HG02588 (cell line): ENCODE results near the gene HSD3B7.

Source experiments
- ATAC-seq: cut with Tn5 transposase; IDR thresholded peaks from one replicate; pipeline ENCODE4 v1.9.1; 2021; ENCODE audit warnings: mild to moderate bottlenecking, moderate library complexity; ENCODE audit not compliant: unreplicated experiment

HSD3B7 gene

GRCh38 chr16:30982548-30983288 is 2.3 kb upstream of the HSD3B7 start:
- no peak for ATAC-seq

- ATAC-seq: no peak
Measured at GRCh38 chr16:30983289-30983889, 1.6 kb upstream of the HSD3B7 start.

GRCh38 chr16:30983898-30984610 is 953 bp upstream of the HSD3B7 start:
- no peak for ATAC-seq

GRCh38 chr16:30985401-30986128 is 558 bp downstream of the HSD3B7 start:
- ATAC-seq: no peak

- no peak for ATAC-seq
Measured at GRCh38 chr16:30986129-30986991, 1.4 kb downstream of the HSD3B7 start.

- ATAC-seq: no peak
Measured at GRCh38 chr16:30987581-30988190, 2.7 kb downstream of the HSD3B7 start.

- ATAC-seq: no peak
Measured at GRCh38 chr16:30989469-30990047, 4.6 kb downstream of the HSD3B7 start.

GRCh38 chr16:30990105-30990504 is 5.1 kb downstream of the HSD3B7 start:
- ATAC-seq: no peak

GRCh38 chr16:30991052-30991451 is 6.0 kb downstream of the HSD3B7 start:
- no peak for ATAC-seq

GRCh38 chr16:30992276-30992780 is 7.3 kb downstream of the HSD3B7 start:
- no peak for ATAC-seq

GRCh38 chr16:30992931-30993816 is 8.2 kb downstream of the HSD3B7 start:
- ATAC-seq: no peak

- ATAC-seq: no peak
Measured at GRCh38 chr16:30995927-30996323, 10.9 kb downstream of the HSD3B7 start.

GRCh38 chr16:30996324-30996984 is 11.4 kb downstream of the HSD3B7 start:
- ATAC-seq: peak; percentile 7

- peak; percentile 57 for ATAC-seq
Measured at GRCh38 chr16:30996985-30997724, 12.1 kb downstream of the HSD3B7 start.

- no peak for ATAC-seq
Measured at GRCh38 chr16:30997725-30998711, 13.0 kb downstream of the HSD3B7 start.
